ENCODE results near the gene SERPINA5.

DNA sequence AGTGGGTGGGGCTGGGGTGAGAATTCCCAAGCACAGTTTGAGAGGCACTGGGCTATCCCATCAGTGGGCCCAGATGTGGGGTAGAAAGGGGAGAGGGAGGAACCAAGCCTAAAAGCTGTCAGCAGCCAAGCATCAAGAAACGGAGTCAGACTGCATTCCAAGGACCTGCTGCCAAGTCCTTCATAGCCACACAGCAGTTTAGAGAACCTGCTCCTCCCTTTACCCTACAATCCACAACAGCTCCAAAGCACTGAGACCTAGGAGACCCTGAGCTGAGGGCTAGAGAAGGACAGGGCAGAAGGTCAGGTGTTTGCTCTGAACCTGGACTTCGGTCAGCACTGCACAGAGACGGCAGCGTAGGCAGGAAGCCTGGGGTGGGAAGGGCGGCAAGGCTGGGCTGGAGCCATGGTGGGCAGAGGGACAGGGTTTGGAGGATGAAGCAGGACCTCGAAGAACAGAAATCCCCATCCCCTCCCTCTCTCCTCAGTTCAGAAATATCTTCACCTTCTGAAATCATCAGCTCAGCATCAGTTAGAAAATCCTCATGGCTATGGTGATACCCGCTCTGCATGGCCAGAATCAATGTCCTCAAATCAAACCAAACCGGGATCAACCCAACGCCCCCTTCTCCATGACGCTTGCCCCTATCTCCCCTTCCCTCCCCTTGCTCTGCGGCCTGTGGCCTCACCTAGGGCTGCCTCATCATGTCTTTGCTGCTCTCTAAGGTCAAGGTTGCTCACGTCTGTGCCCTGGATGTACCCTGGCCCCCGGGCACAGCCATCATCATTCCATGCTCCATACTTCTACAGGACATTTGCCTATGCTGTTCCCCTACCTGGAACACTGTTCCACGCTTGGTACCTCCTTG is 32.9 kb upstream of the SERPINA5 start:
- no peak for TF ChIP-seq CTCF (IDR thresholded peaks at IDR 0.05)
- TF ChIP-seq POLR2A (IDR thresholded peaks at IDR 0.05; ENCODE audit: low read depth): no peak
- TF ChIP-seq POLR2AphosphoS5 (IDR thresholded peaks at IDR 0.05): no peak
- no peak for TF ChIP-seq EP300 (IDR thresholded peaks at IDR 0.05)
